ENCODE measurements around the gene GRAP2.

DNA sequence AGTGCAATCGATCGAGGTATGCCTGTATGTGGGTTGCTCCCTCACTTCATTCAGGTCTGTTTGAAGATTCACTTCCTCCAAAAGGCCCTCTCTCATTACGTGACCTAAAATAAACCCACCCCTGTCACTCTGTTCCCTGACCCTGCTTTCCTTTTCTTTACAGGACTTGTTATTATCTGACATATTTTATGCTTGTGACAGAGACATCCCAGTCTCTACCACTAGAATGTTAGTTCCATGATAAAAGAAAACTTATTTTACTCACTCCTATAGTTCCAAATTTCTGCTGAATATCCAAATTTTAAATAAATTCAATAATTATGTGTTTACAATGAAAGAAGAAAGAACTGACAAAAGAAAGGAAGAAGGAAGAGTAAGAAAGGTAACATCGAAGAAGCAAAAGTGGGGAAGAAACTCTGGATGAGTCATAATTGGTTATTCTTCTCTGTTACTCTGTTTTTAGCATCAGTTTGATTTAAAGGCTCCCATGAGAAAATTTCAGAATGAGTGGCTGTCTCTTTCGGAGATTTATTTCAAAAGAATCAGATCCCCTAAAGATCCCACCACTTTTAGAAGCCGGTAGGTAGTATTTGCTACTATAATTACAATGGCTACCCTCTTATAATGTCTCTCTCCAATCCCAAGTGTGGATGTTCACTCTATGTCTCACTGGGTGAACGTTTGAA, 40.8 kb upstream of the GRAP2 start:
- TF ChIP-seq, protein P1, sequence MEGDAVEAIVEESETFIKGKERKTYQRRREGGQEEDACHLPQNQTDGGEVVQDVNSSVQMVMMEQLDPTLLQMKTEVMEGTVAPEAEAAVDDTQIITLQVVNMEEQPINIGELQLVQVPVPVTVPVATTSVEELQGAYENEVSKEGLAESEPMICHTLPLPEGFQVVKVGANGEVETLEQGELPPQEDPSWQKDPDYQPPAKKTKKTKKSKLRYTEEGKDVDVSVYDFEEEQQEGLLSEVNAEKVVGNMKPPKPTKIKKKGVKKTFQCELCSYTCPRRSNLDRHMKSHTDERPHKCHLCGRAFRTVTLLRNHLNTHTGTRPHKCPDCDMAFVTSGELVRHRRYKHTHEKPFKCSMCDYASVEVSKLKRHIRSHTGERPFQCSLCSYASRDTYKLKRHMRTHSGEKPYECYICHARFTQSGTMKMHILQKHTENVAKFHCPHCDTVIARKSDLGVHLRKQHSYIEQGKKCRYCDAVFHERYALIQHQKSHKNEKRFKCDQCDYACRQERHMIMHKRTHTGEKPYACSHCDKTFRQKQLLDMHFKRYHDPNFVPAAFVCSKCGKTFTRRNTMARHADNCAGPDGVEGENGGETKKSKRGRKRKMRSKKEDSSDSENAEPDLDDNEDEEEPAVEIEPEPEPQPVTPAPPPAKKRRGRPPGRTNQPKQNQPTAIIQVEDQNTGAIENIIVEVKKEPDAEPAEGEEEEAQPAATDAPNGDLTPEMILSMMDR (IDR thresholded peaks at IDR 0.05; ENCODE audit: low read depth, low read length, poor library complexity, severe bottlenecking): no peak
- TF ChIP-seq EZH2phosphoT487 (IDR thresholded peaks at IDR 0.05; ENCODE audit: borderline replicate concordance, low read length): no peak
